HG03064 (cell line): Measurements from ENCODE around the gene CNIH2.

ENCODE experiments used
- ATAC-seq: cut with Tn5 transposase; IDR thresholded peaks from one replicate; pipeline ENCODE4 v1.9.1; 2021; ENCODE audit warnings: low read depth; ENCODE audit not compliant: unreplicated experiment

The CNIH2 gene

DNA sequence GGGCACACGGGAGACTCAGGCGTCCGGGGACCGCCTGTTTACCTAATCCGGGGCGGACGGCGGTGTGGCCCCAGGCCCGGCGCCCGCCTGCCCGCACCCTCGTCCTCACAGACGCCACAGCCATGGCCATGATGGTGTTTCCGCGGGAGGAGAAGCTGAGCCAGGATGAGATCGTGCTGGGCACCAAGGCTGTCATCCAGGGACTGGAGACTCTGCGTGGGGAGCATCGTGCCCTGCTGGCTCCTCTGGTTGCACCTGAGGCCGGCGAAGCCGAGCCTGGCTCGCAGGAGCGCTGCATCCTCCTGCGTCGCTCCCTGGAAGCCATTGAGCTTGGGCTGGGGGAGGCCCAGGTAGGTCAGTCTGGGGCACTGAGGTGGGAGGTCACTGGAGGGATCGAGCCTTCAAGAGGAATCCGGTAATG is 19.5 kb upstream of the CNIH2 start:
- no peak for ATAC-seq

DNA sequence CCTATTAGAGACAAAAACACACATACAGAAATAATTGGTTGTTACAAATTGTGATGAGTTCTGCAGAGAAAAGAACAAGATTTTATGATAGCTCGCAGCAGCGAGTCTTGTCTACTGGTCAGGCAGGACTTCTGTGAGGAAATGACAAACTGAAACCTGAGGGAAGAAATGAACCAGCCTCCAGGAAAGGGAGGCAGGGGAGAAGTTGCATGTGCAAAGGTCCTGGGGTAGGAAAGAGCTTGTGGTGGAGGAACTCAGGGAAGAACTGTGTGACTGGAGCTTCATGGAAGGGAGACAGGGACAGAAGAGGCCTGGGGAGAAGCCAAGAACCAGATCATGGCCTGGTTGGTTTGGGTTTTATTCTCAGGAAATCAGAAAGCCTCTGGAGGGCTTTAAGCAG is 18.8 kb upstream of the CNIH2 start:
- ATAC-seq, result no peak

DNA sequence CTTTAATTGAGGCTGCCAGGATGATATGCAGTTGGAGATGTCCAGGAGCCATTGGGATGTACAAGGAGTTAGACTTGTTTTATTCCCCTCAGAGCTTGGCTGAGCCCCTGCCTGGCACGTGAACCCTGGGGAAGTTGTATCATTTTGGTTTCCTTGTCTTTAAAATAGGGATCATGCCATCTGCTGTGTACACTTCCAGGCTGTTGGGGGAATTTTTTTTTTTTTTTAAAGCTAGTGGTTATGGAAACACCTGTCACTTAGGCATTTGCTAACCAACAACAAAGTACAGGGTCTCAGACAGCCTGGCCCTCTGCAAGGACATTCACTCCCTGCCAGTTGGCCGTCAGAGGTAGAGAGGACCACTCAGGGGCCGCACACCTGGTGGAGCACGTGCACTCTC is 18.0 kb upstream of the CNIH2 start:
- ATAC-seq, result no peak

DNA sequence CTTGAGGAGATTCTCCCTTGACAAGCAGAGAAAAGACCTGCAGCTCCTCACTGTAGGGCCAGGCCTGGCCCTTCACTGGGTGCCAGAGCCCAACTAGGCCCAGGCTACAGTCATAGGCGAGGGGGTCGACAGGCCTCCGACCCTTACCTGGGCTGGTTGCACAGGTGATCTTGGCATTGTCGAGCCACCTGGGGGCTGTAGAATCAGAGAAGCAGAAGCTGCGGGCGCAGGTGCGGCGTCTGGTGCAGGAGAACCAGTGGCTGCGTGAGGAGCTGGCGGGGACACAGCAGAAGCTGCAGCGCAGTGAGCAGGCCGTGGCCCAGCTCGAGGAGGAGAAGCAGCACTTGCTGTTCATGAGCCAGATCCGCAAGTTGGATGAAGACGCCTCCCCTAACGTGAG is 16.4 kb upstream of the CNIH2 start:
- no peak for ATAC-seq

DNA sequence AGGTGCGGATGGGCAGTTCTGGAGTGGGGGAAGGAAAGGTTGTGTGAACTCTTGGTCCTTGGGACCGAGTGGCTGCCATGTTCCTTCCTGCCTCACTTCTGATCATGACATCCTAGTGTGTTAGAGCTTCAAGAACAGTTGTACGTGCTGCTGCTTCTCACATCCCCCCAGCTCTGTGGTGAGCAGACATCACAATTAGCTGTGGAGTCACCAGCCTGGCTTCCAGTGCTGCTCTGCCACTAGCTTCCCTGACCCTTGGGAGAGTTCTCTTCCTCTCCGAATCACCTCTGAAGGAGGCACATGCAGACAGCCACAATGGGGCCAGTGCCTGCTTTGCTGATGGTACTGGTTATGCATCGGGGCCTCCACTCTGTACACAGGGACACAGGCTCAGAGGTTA is 15.8 kb upstream of the CNIH2 start:
- ATAC-seq, result no peak

DNA sequence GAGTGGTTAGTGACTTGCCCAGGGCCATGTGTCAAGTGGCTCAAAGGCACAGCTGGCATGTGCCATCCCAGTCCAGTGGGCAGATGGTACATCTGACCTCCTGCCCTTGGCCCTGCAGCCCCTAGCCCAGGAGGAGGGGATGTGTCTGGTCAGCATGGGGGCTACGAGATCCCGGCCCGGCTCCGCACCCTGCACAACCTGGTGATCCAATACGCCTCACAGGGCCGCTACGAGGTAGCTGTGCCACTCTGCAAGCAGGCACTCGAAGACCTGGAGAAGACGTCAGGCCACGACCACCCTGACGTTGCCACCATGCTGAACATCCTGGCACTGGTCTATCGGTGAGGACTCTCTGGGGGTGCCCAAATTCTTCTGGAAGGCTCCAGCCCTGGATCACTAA is 15.3 kb upstream of the CNIH2 start:
- ATAC-seq, result no peak

DNA sequence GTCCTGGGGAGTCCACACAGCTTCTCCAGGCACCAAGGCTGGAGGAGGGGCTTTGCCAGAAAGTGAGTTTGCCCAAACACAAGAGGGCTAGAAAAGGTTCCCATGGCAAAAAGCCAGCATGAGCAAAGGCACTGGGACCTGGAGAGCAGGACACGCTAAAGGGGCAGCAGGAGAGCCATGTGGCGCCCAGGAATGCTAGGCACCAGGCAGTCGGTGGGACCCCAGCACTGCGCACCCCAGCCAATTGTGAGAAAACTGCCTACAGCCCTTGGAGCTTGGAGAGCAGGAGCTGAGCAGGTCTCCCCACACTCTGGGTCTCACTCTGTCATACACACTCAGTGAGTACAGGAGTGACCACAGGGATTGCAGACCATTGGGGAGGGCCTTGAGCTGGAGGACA is 14.7 kb upstream of the CNIH2 start:
- ATAC-seq, result no peak

DNA sequence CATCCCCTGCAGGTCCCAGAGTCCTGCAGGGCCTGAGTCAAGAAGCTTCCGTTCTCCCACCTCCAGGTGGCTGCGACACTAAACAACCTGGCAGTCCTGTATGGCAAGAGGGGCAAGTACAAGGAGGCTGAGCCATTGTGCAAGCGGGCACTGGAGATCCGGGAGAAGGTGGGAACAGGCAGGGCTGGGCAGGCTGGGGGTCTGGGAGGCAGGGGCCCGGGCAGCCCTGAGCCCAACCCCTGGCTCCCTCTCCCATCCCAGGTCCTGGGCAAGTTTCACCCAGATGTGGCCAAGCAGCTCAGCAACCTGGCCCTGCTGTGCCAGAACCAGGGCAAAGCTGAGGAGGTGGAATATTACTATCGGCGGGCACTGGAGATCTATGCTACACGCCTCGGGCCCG is 14.2 kb upstream of the CNIH2 start:
- no peak for ATAC-seq

DNA sequence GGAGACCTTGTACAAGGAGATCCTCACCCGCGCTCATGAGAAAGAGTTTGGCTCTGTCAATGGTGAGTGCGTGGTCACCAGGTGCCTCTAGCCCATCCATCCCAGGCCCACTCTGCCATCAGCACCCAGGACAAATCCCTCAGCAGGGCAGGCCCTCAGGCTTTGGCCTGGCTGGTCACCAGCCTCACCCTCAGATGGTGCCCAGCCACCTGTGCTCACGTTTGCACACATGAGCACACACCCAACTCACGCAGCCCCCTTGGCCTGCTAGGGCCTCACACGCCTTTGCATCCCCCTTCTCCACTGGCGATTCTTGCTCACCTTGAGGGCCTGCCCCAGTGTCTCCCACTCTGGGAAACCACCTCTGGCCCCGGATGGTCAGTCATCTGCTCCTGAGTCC is 13.6 kb upstream of the CNIH2 start:
- ATAC-seq, result no peak

DNA sequence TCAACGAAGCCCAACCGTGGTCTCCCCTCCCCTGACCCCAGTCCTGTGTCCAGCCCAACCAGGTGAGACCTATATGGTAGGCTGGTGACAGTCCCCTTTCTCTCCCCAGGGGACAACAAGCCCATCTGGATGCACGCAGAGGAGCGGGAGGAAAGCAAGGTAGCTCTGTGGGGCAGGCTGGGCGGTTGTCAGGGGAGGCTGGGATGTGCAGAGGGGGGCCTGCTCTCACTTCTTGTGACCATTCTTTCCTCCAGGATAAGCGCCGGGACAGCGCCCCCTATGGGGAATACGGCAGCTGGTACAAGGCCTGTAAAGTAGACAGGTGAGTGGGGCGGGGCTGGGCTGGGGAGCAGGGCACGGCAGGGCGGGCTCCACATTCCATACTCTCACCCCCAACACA is 13.1 kb upstream of the CNIH2 start:
- no peak for ATAC-seq

DNA sequence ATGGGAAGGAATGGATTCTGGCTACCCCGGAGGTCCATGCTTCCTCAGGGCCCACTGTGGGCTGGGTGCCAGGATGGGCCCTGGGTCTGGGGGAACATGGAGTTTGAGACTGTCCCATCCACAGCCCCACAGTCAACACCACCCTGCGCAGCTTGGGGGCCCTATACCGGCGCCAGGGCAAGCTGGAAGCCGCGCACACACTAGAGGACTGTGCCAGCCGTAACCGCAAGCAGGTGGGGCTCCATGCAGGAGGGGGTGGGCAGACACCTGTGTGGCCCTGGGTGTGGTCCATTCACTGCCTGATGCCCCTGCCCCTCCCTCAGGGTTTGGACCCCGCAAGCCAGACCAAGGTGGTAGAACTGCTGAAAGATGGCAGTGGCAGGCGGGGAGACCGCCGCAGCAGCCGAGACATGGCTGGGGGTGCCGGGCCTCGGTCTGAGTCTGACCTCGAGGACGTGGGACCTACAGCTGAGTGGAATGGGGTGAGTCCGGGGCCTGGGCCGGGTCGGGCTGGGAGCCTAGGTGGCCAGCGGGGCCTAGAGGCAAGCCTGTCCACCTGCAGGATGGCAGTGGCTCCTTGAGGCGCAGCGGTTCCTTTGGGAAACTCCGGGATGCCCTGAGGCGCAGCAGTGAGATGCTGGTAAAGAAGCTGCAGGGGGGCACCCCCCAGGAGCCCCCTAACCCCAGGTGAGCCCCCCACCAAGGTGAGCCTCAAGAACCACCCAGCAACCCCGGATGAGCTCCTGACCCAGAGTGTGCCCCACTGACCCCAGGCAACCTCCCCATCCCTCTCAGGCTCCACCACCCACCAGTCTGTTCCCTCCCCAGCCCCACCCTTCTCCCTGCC is 12.2 kb upstream of the CNIH2 start:
- no peak for ATAC-seq

DNA sequence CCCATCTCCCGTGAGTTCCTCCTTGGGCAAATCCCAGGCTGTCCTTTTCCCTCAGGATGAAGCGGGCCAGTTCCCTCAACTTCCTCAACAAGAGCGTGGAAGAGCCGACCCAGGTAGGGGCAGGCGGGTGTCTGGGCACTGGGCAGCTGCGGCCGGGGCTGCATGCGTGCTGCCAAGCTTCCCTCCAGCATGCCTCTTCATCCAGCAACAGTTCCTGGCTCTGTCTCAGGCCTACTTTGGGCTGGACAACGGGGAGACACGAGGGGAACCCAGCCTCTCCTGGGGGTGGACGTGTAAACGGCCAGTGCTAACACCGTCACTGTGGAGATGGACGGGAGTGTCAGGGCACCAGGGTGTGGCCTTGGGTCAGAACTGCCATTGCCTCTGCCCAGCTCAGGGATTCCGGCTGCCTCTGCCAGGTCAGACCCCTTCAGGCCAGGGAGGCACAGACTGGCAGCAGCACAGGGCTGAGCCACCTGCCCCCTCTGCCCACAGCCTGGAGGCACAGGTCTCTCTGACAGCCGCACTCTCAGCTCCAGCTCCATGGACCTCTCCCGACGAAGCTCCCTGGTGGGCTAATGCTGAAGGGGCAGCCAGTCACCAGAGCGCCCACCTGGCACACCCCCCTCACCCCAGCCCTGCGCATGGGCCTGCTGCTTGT is 11.5 kb upstream of the CNIH2 start:
- ATAC-seq, result no peak

DNA sequence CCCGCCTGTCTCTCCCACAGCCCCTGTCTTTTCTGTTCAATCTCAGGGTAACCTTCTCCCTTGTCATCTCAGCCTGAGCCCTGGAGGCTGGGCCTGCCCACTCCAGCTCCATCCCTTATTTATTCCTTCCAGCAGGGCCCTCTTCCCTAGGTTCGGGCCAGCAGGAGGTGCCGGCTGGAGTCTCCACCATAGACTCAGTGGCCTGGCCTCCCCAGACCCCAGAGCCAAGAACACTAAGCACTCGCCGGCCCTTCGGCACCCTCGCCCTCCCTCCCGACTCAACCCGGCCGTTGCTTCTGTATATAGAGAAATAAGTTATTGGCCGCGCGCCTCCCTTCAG is 11.0 kb upstream of the CNIH2 start:
- ATAC-seq, result no peak

DNA sequence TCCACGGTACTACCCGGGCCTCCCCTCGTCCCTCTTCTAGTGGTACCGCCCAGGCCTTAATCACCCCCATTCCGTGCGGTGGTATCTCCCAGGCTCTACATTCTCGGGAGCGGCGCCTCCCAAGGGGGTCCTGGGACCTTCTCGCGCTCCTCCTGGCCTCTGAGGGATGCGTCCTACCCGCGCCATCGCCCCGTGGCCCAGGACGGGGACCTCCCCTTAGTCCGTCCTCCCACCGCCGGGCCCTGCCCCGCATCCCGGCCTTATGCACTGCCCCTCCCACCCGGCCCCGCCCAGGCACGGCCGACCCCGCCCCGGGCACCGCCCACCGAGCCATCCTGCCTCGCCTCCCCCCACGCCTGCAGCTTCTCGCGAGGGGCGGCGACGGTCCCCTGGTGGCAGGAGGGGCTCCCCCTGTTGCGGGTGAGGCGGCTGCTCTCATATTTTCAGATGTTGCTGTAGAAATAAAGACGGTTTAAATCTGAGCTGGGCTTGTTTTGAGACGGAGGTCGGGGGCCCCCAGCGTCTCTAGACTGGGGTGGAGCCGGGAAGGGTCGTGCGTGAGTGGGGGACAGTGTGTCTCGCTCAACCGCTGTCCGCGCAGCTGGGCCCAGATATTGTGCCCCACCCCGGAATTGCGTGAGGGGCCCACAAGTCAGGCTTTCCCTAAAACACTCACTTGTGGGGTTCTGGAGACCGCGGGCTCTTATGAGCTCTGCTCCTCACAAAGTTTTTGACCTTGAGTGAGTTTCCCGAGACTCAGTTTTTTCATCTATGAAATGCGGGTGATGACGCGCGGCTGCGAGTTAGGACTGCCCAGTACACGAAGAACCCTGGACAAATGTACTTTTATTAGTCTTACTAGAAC is 10.4 kb upstream of the CNIH2 start:
- ATAC-seq, result peak; percentile 42

DNA sequence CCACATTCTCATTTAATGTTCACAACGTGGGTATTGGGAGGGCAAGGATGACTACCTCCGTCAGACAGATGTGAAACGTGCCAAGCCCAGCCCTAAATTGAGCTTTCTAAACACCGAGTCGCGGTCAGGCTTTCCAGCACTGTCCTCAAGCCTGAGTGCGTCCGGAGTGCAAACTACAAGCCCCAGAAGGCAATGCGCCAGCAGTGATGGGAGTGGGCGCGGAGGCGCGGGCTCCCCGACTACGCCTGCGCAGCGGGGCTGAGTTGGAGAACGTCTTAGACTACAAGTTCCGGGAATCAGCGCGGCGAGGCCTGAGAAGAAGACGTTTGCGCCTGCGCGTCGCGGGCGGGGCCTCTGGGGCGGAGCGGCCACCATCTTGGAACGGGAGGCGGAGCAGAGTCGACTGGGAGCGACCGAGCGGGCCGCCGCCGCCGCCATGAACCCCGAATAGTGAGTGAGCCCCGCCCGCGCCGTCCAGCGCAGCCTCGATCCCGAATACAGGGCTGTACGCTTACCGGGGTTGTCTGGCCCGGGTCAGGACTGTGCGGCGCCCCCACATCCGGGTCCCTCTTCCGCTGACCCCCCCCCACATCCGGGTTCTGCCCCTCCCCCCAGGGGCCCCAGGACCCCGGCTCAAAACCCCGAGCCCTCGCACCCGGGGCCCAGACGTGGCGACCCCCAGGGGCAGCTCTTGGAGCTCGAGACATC is 9.6 kb upstream of the CNIH2 start, which contains the start of gene RAB1B:
RAB1B (plus strand) TSS at position 396 of the 708 bp plus-strand sequence; CDS start at position 437, 41 bp downstream.
- ATAC-seq, result peak; percentile 79

DNA sequence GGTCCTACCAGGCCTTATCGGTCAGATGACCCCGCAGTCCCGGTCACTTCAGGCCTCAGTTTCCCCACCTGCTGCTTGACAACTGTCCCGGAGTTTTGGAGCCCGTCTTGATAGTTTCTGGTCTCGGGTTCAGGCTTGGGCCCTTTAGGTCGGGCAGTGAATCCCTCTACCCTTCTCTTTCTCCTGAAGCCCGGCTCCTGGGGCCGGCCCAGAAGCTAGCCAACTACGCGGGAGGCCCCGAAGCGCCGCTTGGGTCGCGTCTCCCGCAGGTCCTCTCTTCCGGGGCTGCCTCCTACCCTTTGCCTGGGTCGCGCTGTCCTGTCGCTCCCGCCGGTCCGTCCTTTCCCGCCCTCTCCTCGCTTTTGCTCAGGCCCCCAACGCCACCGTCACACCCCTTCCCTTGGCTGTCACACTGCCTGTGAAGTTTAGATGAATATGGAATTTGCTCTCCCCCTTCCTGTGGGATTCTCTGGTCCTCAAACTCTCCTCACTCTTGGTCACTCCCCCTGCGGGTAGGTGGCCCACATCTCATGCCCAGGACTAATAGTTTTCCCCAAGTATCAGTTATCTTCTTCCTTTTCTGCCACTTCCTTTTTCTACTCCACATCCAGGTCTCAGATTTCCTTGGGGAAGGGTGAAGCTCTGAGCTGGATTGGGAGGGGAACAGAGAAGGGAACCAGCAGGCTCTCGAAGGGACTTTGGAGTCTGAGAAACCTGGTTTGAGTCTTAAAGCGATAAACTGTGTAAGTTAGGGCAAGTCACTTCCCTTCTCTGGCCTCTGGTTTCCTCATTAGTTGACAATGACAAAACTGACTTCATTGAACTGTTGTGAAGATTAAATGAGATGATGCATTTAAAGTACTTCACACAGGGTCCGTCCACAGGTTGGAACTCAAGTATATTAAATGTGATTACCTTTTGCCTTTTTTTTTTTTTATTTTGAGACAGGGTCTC is 8.7 kb upstream of the CNIH2 start:
- ATAC-seq, result no peak

DNA sequence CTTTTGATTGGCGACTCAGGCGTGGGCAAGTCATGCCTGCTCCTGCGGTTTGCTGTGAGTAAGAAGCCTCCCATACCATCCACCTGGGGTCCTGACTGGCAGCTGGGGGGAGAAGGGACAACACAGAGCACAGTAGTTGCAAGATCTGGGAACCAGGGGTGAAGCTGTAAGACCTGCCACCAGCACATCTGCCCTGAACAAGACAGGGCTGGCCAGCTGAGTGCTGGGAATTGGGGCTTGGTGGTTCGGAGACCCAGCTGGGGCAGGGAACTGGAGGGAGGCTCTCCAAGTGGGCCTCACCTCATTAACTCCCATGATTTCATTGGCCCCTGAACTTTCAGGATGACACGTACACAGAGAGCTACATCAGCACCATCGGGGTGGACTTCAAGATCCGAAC is 6.2 kb upstream of the CNIH2 start:
- no peak for ATAC-seq

DNA sequence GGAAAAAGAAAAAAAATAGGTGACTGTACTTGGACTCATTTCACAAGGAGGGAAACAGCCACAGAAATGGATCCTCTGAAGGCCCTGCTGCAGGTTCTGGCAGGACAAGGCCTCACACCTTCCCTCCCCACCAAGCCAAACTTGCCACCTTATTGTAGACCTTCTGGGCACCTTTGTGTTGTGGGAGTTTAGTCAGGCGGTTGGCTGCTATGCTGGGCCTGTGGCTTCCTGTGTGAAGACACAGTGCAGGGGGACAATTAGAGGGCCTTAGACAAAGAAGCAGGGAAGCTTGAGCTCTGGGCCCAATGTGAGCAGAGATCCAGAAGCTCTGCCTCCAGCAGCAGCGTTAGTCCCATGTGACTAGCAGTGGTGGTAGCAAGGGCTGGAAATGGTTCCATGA is 5.4 kb upstream of the CNIH2 start:
- ATAC-seq, result no peak

DNA sequence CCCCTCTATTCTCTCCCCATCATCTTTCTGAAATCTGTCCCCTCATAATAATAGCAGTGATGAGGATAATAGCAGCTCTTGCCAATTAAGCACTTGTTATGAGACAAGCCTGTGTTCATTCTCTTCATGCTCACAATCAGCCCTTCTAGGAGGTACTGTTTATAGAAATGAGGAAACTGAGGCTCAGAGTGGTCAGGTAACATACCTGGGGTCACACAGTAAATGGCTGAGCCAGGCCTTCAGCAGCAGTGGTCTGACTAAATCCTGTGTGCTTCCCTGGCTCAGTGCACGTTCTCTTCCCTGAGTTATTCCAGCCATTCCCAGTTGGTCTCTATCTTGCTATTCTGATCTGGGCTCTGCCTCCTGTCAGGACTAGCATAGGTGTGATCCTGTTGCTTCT is 3.8 kb upstream of the CNIH2 start:
- ATAC-seq, result no peak

DNA sequence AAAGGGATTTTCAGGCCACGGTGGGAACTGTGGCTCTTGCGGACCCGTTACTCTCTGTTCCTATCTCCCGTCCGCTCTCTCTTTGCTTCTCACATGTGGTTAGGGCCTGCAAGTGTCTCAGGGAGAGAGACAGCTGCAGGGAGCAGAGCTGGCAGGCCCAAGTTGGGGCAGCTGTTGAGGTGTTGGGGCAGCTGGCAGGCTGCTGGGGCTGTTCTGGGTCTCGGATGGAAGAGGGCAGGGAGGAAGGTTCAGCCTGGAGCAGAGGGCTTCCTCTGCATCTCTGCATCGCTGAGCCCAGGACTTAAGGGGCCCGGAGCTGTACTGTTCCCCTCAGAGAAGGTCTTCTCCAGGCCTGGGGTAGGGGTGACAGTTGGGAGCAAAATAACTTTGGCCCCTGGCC is 2.6 kb upstream of the CNIH2 start:
- ATAC-seq, result no peak
